Liver (tissue), 9 donors: ENCODE data around the gene TRNT1. TPM values are rescaled to one million over a fixed set of nuclear protein-coding genes. Genes with fewer than 3 reads are reported as not detected.
A peak's percentile ranks its signal among the peaks of the same experiment; 100 is the strongest.

Experiments used
- DNase-seq: peaks from one replicate; pipeline ENCODE4 v3.0.0-alpha.2; 2017; ENCODE audit warnings: low spot score
- H3K27ac ChIP-seq, 2 donors: one replicate each; pipeline ENCODE4 v1.7.0; 2013; ENCODE audit warnings: inconsistent platforms in 2 of 2, low read length in 2 of 2, control low read depth in 1 of 2, low read depth in 1 of 2, mild to moderate bottlenecking in 1 of 2
- H3K27me3 ChIP-seq, 4 donors: one replicate each; pipeline versions ENCODE4 v1.6.1 to v1.7.0; 2013; ENCODE audit warnings: low read length in 3 of 4, inconsistent platforms in 1 of 4, mild to moderate bottlenecking in 1 of 4, moderate library complexity in 1 of 4; ENCODE audit not compliant: control insufficient read depth in 4 of 4, insufficient read depth in 4 of 4
- H3K36me3 ChIP-seq, 4 donors: one replicate each; pipeline versions ENCODE4 v1.6.1 to v1.7.0; 2013; ENCODE audit warnings: low read length in 3 of 4, mild to moderate bottlenecking in 3 of 4, low read depth in 1 of 4, moderate library complexity in 1 of 4; ENCODE audit not compliant: control insufficient read depth in 4 of 4, insufficient read depth in 3 of 4
- H3K4me1 ChIP-seq, 4 donors: one replicate each; pipeline versions ENCODE4 v1.6.1 to v1.7.0; 2013; ENCODE audit warnings: low read length in 3 of 4, mild to moderate bottlenecking in 3 of 4, moderate library complexity in 1 of 4; ENCODE audit not compliant: control insufficient read depth in 4 of 4, insufficient read depth in 4 of 4
- H3K4me3 ChIP-seq, 3 donors: one replicate each; pipeline versions ENCODE4 v1.6.1 to v1.7.0; 2013; ENCODE audit warnings: low read length in 3 of 3, control low read depth in 1 of 3, low read depth in 1 of 3, mild to moderate bottlenecking in 1 of 3
- H3K9ac ChIP-seq, 2 donors: one replicate each; pipeline ENCODE4 v1.7.0; 2013; ENCODE audit warnings: low read length in 2 of 2, mild to moderate bottlenecking in 2 of 2, moderate library complexity in 2 of 2, control low read depth in 1 of 2, low read depth in 1 of 2
- H3K9me3 ChIP-seq, 4 donors: one replicate each; pipeline versions ENCODE4 v1.6.1 to v1.7.0; 2013; ENCODE audit warnings: low read length in 3 of 4; ENCODE audit not compliant: control insufficient read depth in 4 of 4
- ATF3 ChIP-seq: IDR thresholded peaks from 2 replicates; pipeline ENCODE4 v1.6.1; 2016; ENCODE audit warnings: antibody characterized with exemption
- CTCF ChIP-seq: fragments of 150-350 bp; IDR thresholded peaks from 2 replicates; pipeline ENCODE4 v1.5.1; 2017; ENCODE audit warnings: improper control_type of control experiment, low read depth, low read length; ENCODE audit not compliant: missing input control
- FOXA1 ChIP-seq: IDR thresholded peaks from 2 replicates; pipeline ENCODE4 v1.6.1; 2016; ENCODE audit warnings: antibody characterized with exemption
- FOXA2 ChIP-seq: IDR thresholded peaks from 2 replicates; pipeline ENCODE4 v1.6.1; 2016; ENCODE audit warnings: antibody characterized with exemption
- GABPA ChIP-seq, 2 donors: IDR thresholded peaks in 1 of 2; conservative IDR thresholded peaks in 1 of 2; 2 replicates each; pipeline ENCODE4 v1.6.1; 2016; ENCODE audit warnings: antibody characterized with exemption in 2 of 2, mild to moderate bottlenecking in 1 of 2, moderate library complexity in 1 of 2
- HNF4A ChIP-seq, 2 donors: conservative IDR thresholded peaks; 2 replicates each; pipeline ENCODE4 v1.6.1; 2016; ENCODE audit warnings: antibody characterized with exemption in 2 of 2, mild to moderate bottlenecking in 2 of 2
- HNF4G ChIP-seq: IDR thresholded peaks from 2 replicates; pipeline ENCODE4 v1.6.1; 2016; ENCODE audit warnings: antibody characterized with exemption
- JUND ChIP-seq, 2 donors: IDR thresholded peaks; 2 replicates each; pipeline ENCODE4 v1.6.1; 2016; ENCODE audit warnings: antibody characterized with exemption in 2 of 2
- NR2F2 ChIP-seq: IDR thresholded peaks from 2 replicates; pipeline ENCODE4 v1.6.1; 2016; ENCODE audit warnings: antibody characterized with exemption
- RAD21 ChIP-seq, 2 donors: IDR thresholded peaks; 2 replicates each; pipeline ENCODE4 v1.6.1; 2016; ENCODE audit warnings: antibody characterized with exemption in 2 of 2, mild to moderate bottlenecking in 2 of 2
- REST ChIP-seq: IDR thresholded peaks from 2 replicates; pipeline ENCODE4 v1.6.1; 2016; ENCODE audit warnings: antibody characterized with exemption, mild to moderate bottlenecking
- RXRA ChIP-seq, 2 donors: IDR thresholded peaks; 2 replicates each; pipeline ENCODE4 v1.6.1; 2017 to 2018; ENCODE audit warnings: antibody characterized with exemption in 2 of 2, mild to moderate bottlenecking in 1 of 2
- SP1 ChIP-seq: IDR thresholded peaks from 2 replicates; pipeline ENCODE4 v1.6.1; 2018; ENCODE audit warnings: antibody characterized with exemption, mild to moderate bottlenecking
- TAF1 ChIP-seq: conservative IDR thresholded peaks from 2 replicates; pipeline ENCODE4 v1.6.1; 2016; ENCODE audit warnings: antibody characterized with exemption, mild to moderate bottlenecking
- YY1 ChIP-seq: IDR thresholded peaks from 2 replicates; pipeline ENCODE4 v1.6.1; 2016; ENCODE audit warnings: antibody characterized with exemption, mild to moderate bottlenecking
- ZBTB33 ChIP-seq: IDR thresholded peaks from 2 replicates; pipeline ENCODE4 v1.6.1; 2016; ENCODE audit warnings: antibody characterized with exemption
- WGBS: extraction: QIAGEN DNeasy Blood & Tissue Kit; methylation state at CpG from one replicate; pipeline ENCODE4 v1.1.7; 2013; 5-methylcytosine and 5-hydroxymethylcytosine counted together
- polyA plus RNA-seq, 2 donors: library from polyadenylated mRNA; stranded (reverse) in 1 of 2; unstranded in 1 of 2; fragments of 200-250 nt in 1 of 2; fragments of >200 nt in 1 of 2; fragmentation: Nextera tagmentation in 1 of 2; extraction: Ambion mirVana in 1 of 2; gene quantifications; one replicate each; pipeline versions ENCODE4 v1.2.1 to v1.2.3, GENCODE V29; 2013 to 2015
- total RNA-seq, 2 donors: library from RNA; depleted of rRNA; stranded (reverse); fragments of >200 nt; gene quantifications; one replicate each; pipeline ENCODE4 v1.2.3, GENCODE V29; 2014
- donor health status: healthy.
- donor health status: healthy.
- donor health status: healthy.
- donor health status: healthy.
- donor health status: healthy.

The TRNT1 gene
- total and polyA plus RNA-seq, 4 donors, result 6.4 to 18.2 (median 11.3) TPM

GRCh38 chr3:3109407-3110298 lies 17.1 kb upstream of the TRNT1 start:
- TF ChIP-seq HNF4A (conservative IDR thresholded peaks at IDR 0.05) (no peak), HNF4G (no peak), RXRA (IDR thresholded peaks at IDR 0.05) (no peak), RAD21 (IDR thresholded peaks at IDR 0.05) (no peak), CTCF (no peak), SP1 (no peak), ATF3 (no peak), FOXA1 (no peak), FOXA2 (no peak), REST (no peak), NR2F2 (no peak), ZBTB33 (no peak), GABPA (IDR thresholded peaks at IDR 0.05 in 1 of 2, conservative IDR thresholded peaks at IDR 0.05 in 1 of 2) (no peak), YY1 (no peak), TAF1 (no peak)
- H3K9ac ChIP-seq, result peak overlapping the region in 1 of 2 donors; percentile 12
- no peak overlapping the region for H3K4me3 ChIP-seq
- 26% methylated on average over 11 of the region's 11 CpGs for WGBS
- no peaks in the 10 kb centered on the region for H3K4me1 ChIP-seq
- no peak overlapping the region for H3K27ac ChIP-seq
- no peaks in the 10 kb centered on the region for H3K9me3 ChIP-seq
- DNase-seq, result no peak
- no peaks in the 10 kb centered on the region for H3K36me3 ChIP-seq
- peaks cover 0 to 7% (median 0%) of the 10 kb centered on the region in 4 donors for H3K27me3 ChIP-seq

- 30% methylated on average over 4 of the region's 4 CpGs for WGBS
- DNase-seq, result no peak
- Histone ChIP-seq H3K27me3 (peaks cover 0 to 7% (median 0%) of the 10 kb centered on the region in 4 donors), H3K9me3 (no peaks in the 10 kb centered on the region), H3K4me3 (no peak within 1 kb of the TSS), H3K9ac (peak within 1 kb of the TSS in 1 of 2 donors; percentile 12), H3K36me3 (no peaks in the 10 kb centered on the region), H3K27ac (no peak within 1 kb of the TSS), H3K4me1 (no peaks in the 10 kb centered on the region)
- TF ChIP-seq CTCF, result no peak
- no peak for TF ChIP-seq GABPA (IDR thresholded peaks at IDR 0.05 in 1 of 2, conservative IDR thresholded peaks at IDR 0.05 in 1 of 2)
- TF ChIP-seq FOXA1, result no peak
- TF ChIP-seq JUND (IDR thresholded peaks at IDR 0.05), result no peak
- TF ChIP-seq YY1, result no peak
These were observed 16.5 kb upstream of the TRNT1 start, which contains the start of gene IL5RA for GRCh38 chr3:3110299-3110630. IL5RA (minus strand) TSS chr3:3110374; CDS start chr3:3104984, 5,390 bp downstream.
